Ovary (tissue), 3 donors: ENCODE results near the gene GREM1.

Experiments
- CTCF ChIP-seq, 3 donors: fragments of 450-650 bp in 2 of 3; fragments of 200-600 bp in 1 of 3; IDR thresholded peaks; one replicate each; pipeline versions ENCODE4 v1.5.1 to v1.8.0; 2016 to 2022; ENCODE audit warnings: antibody characterized with exemption in 3 of 3, mild to moderate bottlenecking in 1 of 3
- EP300 ChIP-seq: sonication (generic); formaldehyde crosslinking; IDR thresholded peaks from one replicate; pipeline ENCODE4 v1.6.1; 2017; ENCODE audit warnings: antibody characterized with exemption
- donor health status: DM: no; HTN: no; CAD: no.

- no peak for TF ChIP-seq EP300
- TF ChIP-seq CTCF (IDR thresholded peaks at IDR 0.05): no peak
Measured at GRCh38 chr15:32737304-32737703, 19.5 kb downstream of the GREM1 start.
